ENCODE data around the gene RNF213.
"Not testable (repeated sequence)": the region's sequence is repeated elsewhere in the genome, so short reads cannot be mapped to it uniquely, and the experiment has no call there.

Gene RNF213

GRCh38 chr17:80330276-80330675 lies 69.6 kb downstream of the RNF213 start:
- no peak for DNase-seq (ENCODE audit: low read depth, low spot score)
- H3K4me3 ChIP-seq (ENCODE audit: low read depth, low read length), result no peak overlapping the region
- no peak for TF ChIP-seq CTCF (IDR thresholded peaks at IDR 0.05; ENCODE audit: low read depth, low read length)
- in situ Hi-C loops (cut with HindIII; ENCODE audit: low sequenced_read_pairs), result no loop called here

- in situ Hi-C loops (cut with HindIII; ENCODE audit: low sequenced_read_pairs); H3K4me3 ChIP-seq (ENCODE audit: low read depth, low read length); DNase-seq (ENCODE audit: low read depth, low spot score): not testable (repeated sequence)
Observed at GRCh38 chr17:80330938-80331337, 70.3 kb downstream of the RNF213 start.

GRCh38 chr17:80331820-80332219 lies 71.2 kb downstream of the RNF213 start:
- in situ Hi-C loops (cut with HindIII; ENCODE audit: low sequenced_read_pairs), result no loop called here
- no peak overlapping the region for H3K4me3 ChIP-seq (ENCODE audit: low read depth, low read length)
- DNase-seq (ENCODE audit: low read depth, low spot score), result no peak
- no peak for TF ChIP-seq CTCF (IDR thresholded peaks at IDR 0.05; ENCODE audit: low read depth, low read length)

- no peak for DNase-seq (ENCODE audit: low read depth, low spot score)
- in situ Hi-C loops (cut with HindIII; ENCODE audit: low sequenced_read_pairs), result no loop called here
- no peak for TF ChIP-seq CTCF (IDR thresholded peaks at IDR 0.05; ENCODE audit: low read depth, low read length)
- H3K4me3 ChIP-seq (ENCODE audit: low read depth, low read length), result no peak overlapping the region
Observed at GRCh38 chr17:80337195-80337895, 76.7 kb downstream of the RNF213 start.

GRCh38 chr17:80339118-80339517 lies 78.5 kb downstream of the RNF213 start:
- no peak for TF ChIP-seq CTCF (IDR thresholded peaks at IDR 0.05; ENCODE audit: low read depth, low read length)
- no peak overlapping the region for H3K4me3 ChIP-seq (ENCODE audit: low read depth, low read length)
- no peak for DNase-seq (ENCODE audit: low read depth, low spot score)
- in situ Hi-C loops (cut with HindIII; ENCODE audit: low sequenced_read_pairs), result no loop called here

- DNase-seq (ENCODE audit: low read depth, low spot score), result no peak
- H3K4me3 ChIP-seq (ENCODE audit: low read depth, low read length), result no peak overlapping the region
- in situ Hi-C loops (cut with HindIII; ENCODE audit: low sequenced_read_pairs), result no loop called here
- TF ChIP-seq CTCF (IDR thresholded peaks at IDR 0.05; ENCODE audit: low read depth, low read length), result no peak
Observed at GRCh38 chr17:80339731-80340456, 79.2 kb downstream of the RNF213 start.

- in situ Hi-C loops (cut with HindIII; ENCODE audit: low sequenced_read_pairs), result no loop called here
- H3K4me3 ChIP-seq (ENCODE audit: low read depth, low read length), result no peak overlapping the region
- DNase-seq (ENCODE audit: low read depth, low spot score), result no peak
- TF ChIP-seq CTCF (IDR thresholded peaks at IDR 0.05; ENCODE audit: low read depth, low read length), result no peak
Observed at GRCh38 chr17:80345321-80345720, 84.7 kb downstream of the RNF213 start.

Data from astrocyte of the spinal cord (primary cell).